PC-9 (cell line): ENCODE data around the gene TMEM141. TPM values are rescaled to one million over a fixed set of nuclear protein-coding genes. Genes with fewer than 3 reads are reported as not detected.
A peak's percentile ranks its signal among the peaks of the same experiment; 100 is the strongest.

Source experiments
- BruUV-seq: library from RNA; stranded (reverse); fragments of 400-500 nt; replicated peaks from 2 replicates; lab custom pipeline; 2021; lab: Mats Ljungman, UMichigan
- CTCF ChIA-PET: fragments of 300-600 bp; sonication (Branson Sonifier 250); formaldehyde crosslinking; loops from one replicate; lab custom pipeline; 2022; ENCODE audit warnings: antibody characterized with exemption; lab: Charles Lee
- POLR2A ChIA-PET: fragments of 300-600 bp; sonication (Branson Sonifier 250); formaldehyde crosslinking; loops from one replicate; lab custom pipeline; 2022; ENCODE audit warnings: antibody characterized with exemption; ENCODE audit not compliant: unreplicated experiment; lab: Charles Lee
- DNase-seq, 2 experiments: peaks; one replicate each; pipeline versions ENCODE4 v3.0.0 to v3.0.0-alpha.2; 2015 to 2022; ENCODE audit warnings: mixed read lengths in 1 of 2
- H2AFZ ChIP-seq: fragments of 200-600 bp; sonication (generic); 2 replicates; pipeline ENCODE4 v1.8.1; 2017; ENCODE audit warnings: antibody characterized with exemption
- H3F3A ChIP-seq: fragments of 200-600 bp; sonication (generic); 2 replicates; pipeline ENCODE4 v1.8.1; 2017; ENCODE audit warnings: antibody characterized with exemption, mild to moderate bottlenecking, low read depth; ENCODE audit not compliant: insufficient read depth
- H3K27ac ChIP-seq: fragments of 200-600 bp; sonication (generic); 2 replicates; pipeline ENCODE4 v1.6.1; 2016; ENCODE audit warnings: mixed run types
- H3K27me3 ChIP-seq: fragments of 200-600 bp; sonication (generic); 2 replicates; pipeline ENCODE4 v1.6.1; 2016; ENCODE audit warnings: low read depth, mixed run types; ENCODE audit not compliant: insufficient read depth
- H3K36me3 ChIP-seq: fragments of 200-600 bp; sonication (generic); 2 replicates; pipeline ENCODE4 v1.6.1; 2016; ENCODE audit warnings: low read depth, mixed run types
- H3K4me1 ChIP-seq: fragments of 200-600 bp; sonication (generic); replicated peaks from 2 replicates; pipeline ENCODE4 v1.6.1; 2016; ENCODE audit warnings: mixed run types; ENCODE audit not compliant: insufficient read depth
- H3K4me2 ChIP-seq: fragments of 200-600 bp; sonication (generic); 2 replicates; pipeline ENCODE4 v1.6.1; 2017; ENCODE audit warnings: mixed run types
- H3K4me3 ChIP-seq: fragments of 200-600 bp; sonication (generic); 2 replicates; pipeline ENCODE4 v1.6.1; 2016; ENCODE audit warnings: mixed run types
- H3K79me2 ChIP-seq: fragments of 200-600 bp; sonication (generic); 2 replicates; pipeline ENCODE4 v1.6.1; 2017; ENCODE audit warnings: low read depth, mixed run types
- H3K9me2 ChIP-seq: fragments of 200-600 bp; sonication (generic); 2 replicates; pipeline ENCODE4 v1.8.1; 2017; ENCODE audit warnings: mild to moderate bottlenecking; ENCODE audit not compliant: insufficient read depth
- H3K9me3 ChIP-seq: fragments of 200-600 bp; sonication (generic); 2 replicates; pipeline ENCODE4 v1.8.1; 2016; ENCODE audit warnings: low read depth; ENCODE audit not compliant: insufficient read depth
- H4K20me1 ChIP-seq: fragments of 200-600 bp; sonication (generic); 2 replicates; pipeline ENCODE4 v1.8.1; 2017; ENCODE audit not compliant: insufficient read depth
- CTCF ChIP-seq: fragments of 200-600 bp; sonication (generic); conservative IDR thresholded peaks from 2 replicates; pipeline ENCODE4 v1.6.1; 2017; ENCODE audit warnings: mixed run types, antibody characterized with exemption, mild to moderate bottlenecking, moderate library complexity
- EZH2 ChIP-seq: fragments of 200-600 bp; sonication (generic); IDR thresholded peaks from 2 replicates; pipeline ENCODE4 v1.8.0; 2017; ENCODE audit warnings: antibody characterized with exemption, low read depth
- intact Hi-C: fragments of 100-400 bp; cut with micrococcal nuclease; formaldehyde crosslinking; loops from one replicate; pipeline ENCODE4 v1.10.0; 2022; ENCODE audit not compliant: unreplicated experiment
- total RNA-seq: library from RNA; stranded (reverse); gene quantifications from 2 replicates; pipeline ENCODE4 v1.2.3, GENCODE V29; 2021

The TMEM141 gene
- total RNA-seq, 1 experiment from 2014 or later: 83.6 TPM

GRCh38 chr9:136742591-136743391 is 48.4 kb upstream of the TMEM141 start, which contains the start of gene LCN10:
Gene LCN10 (minus strand): TSS chr9:136742940. CDS start chr9:136742903, 37 bp downstream.
- no peaks in the 10 kb centered on the region for H3K79me2 ChIP-seq
- TF ChIP-seq EZH2 (no peak), CTCF (peak; percentile 62)
- intact Hi-C loops: no loop called here
- no peaks in the 10 kb centered on the region for H3K9me3 ChIP-seq
- H3K4me2 ChIP-seq: peak within 1 kb of the TSS; percentile 28; the same call in 1 of the 2 replicates
- peaks cover 92% of the 10 kb centered on the region for H3K27me3 ChIP-seq
- H3F3A ChIP-seq: no peaks in the 10 kb centered on the region
- BruUV-seq: no TSS peak
- H3K4me3 ChIP-seq: no peak within 1 kb of the TSS
- H4K20me1 ChIP-seq: no peaks in the 10 kb centered on the region
- H3K9me2 ChIP-seq: no peaks in the 10 kb centered on the region
- H3K4me1 ChIP-seq: no peaks in the 10 kb centered on the region
- CTCF ChIA-PET: interaction anchor here (0.6 to 0.7 kb wide), 2 partner anchors 14 to 777 kb away, joined by 3 to 5 read pairs; no protein-coding TSS in a partner anchor
- POLR2A ChIA-PET: interaction anchor here (0.6 kb wide), 1 partner anchor 115 kb away, joined by 3 read pairs; no protein-coding TSS in a partner anchor
- no peaks in the 10 kb centered on the region for H3K36me3 ChIP-seq
- H2AFZ ChIP-seq: no peak within 1 kb of the TSS
- DNase-seq: peak in 1 of 2 experiments; percentile 63
- H3K27ac ChIP-seq: no peak within 1 kb of the TSS

GRCh38 chr9:136743639-136744211 is 47.4 kb upstream of the TMEM141 start:
- H2AFZ ChIP-seq: no peak overlapping the region
- H3K79me2 ChIP-seq: no peaks in the 10 kb centered on the region
- no peak for TF ChIP-seq CTCF
- no peak for TF ChIP-seq EZH2
- intact Hi-C loops: no loop called here
- no peak overlapping the region for H3K4me3 ChIP-seq
- no peak for DNase-seq
- no peaks in the 10 kb centered on the region for H3K36me3 ChIP-seq
- H4K20me1 ChIP-seq: no peaks in the 10 kb centered on the region
- BruUV-seq: no TSS peak
- CTCF ChIA-PET: interaction anchor here (0.6 kb wide), 1 partner anchor 778 kb away, joined by 5 read pairs; no protein-coding TSS in a partner anchor
- POLR2A ChIA-PET: no interaction called here
- H3K27ac ChIP-seq: no peak overlapping the region
- no peak overlapping the region for H3K4me2 ChIP-seq
- no peaks in the 10 kb centered on the region for H3K4me1 ChIP-seq
- H3K9me2 ChIP-seq: no peaks in the 10 kb centered on the region
- H3K27me3 ChIP-seq: peaks cover 90% of the 10 kb centered on the region
- no peaks in the 10 kb centered on the region for H3F3A ChIP-seq
- no peaks in the 10 kb centered on the region for H3K9me3 ChIP-seq

- CTCF ChIA-PET: no interaction called here
- Histone ChIP-seq H3K27me3 (peaks cover 87% of the 10 kb centered on the region), H3K4me3 (no peak overlapping the region), H3K4me2 (no peak overlapping the region), H3K36me3 (no peaks in the 10 kb centered on the region), H3K9me3 (no peaks in the 10 kb centered on the region), H4K20me1 (no peaks in the 10 kb centered on the region), H2AFZ (no peak overlapping the region), H3K27ac (no peak overlapping the region), H3K9me2 (no peaks in the 10 kb centered on the region), H3K4me1 (no peaks in the 10 kb centered on the region), H3K79me2 (no peaks in the 10 kb centered on the region), H3F3A (no peaks in the 10 kb centered on the region)
- DNase-seq: no peak
- BruUV-seq: no TSS peak
- POLR2A ChIA-PET: interaction anchor here (0.6 kb wide), 1 partner anchor 72 kb away, joined by 14 read pairs; no protein-coding TSS in a partner anchor
- TF ChIP-seq EZH2 (no peak), CTCF (no peak)
- intact Hi-C loops: no loop called here
Observed at GRCh38 chr9:136744773-136745172, 46.4 kb upstream of the TMEM141 start.
